ENCODE measurements around the gene GNAZ.

Gene GNAZ

DNA sequence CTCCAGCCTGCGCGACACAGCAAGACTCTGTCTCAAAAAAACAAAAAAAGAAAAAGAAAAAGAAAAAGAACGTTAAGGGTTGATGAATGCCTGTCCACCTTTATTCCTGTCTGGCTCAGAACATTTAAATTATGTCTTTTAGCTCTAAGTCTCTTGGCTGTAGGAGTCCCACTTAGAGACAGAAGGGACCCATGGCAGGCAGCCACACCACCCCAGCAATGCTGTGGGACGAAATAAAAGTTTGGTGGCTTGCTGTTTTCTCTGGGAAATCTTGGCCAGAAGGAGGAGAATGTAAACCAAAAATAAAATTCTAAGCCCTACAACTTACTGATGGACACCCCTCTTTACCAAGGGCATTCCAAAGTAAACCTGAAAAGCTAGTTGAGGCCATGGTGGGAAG lies 38.9 kb upstream of the GNAZ start:
- DNase-seq (ENCODE audit: low read depth, low spot score): no peak
- ChIA-PET POLR2A (no interaction called here), CTCF (no interaction called here)
- no peak for TF ChIP-seq CTCF (IDR thresholded peaks at IDR 0.05; ENCODE audit: insufficient read depth, low read length, missing control alignments)
- H3K4me3 ChIP-seq (ENCODE audit: low read depth, low read length): no peak overlapping the region

DNA sequence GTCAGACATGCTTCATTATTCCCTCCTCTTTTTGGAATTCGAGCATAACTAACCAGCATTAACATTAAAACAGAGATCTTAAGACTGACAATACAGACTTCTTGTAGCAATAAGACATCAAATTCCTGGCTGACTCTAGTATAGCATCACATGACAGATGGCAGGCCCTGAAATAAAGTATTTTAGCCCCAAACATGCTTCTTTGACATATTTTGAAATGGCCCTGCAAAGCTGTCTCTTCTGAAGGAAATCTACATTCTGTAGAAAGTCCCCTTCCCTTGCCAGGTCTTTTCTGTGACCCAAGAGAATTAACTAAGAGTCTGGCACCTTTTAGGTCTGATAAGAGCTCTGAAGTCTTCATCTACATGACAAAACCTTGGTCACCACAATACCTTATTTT lies 38.5 kb upstream of the GNAZ start:
- no peak overlapping the region for H3K4me3 ChIP-seq (ENCODE audit: low read depth, low read length)
- CTCF ChIA-PET: no interaction called here
- no peak for DNase-seq (ENCODE audit: low read depth, low spot score)
- POLR2A ChIA-PET: no interaction called here
- TF ChIP-seq CTCF (IDR thresholded peaks at IDR 0.05; ENCODE audit: insufficient read depth, low read length, missing control alignments): no peak

DNA sequence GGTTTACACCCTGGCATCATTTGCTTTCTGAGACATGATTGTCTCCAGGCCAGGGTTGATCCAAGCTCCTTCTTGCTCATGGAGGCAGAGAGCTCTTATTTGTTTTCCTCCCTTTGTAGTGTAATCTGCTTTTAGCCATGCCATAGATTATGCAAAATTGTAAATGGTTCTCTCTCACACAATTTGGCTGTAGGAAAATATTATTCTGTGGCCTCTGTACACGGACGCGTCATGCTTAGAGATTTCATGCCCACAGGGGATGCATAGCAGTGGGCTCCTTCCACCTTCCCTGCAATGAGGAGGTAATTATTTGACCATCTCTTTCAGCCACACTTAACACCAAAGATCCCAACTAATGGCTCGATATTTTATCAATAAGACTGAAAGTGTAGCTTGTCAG lies 37.7 kb upstream of the GNAZ start:
- DNase-seq (ENCODE audit: low read depth, low spot score): no peak
- no peak overlapping the region for H3K4me3 ChIP-seq (ENCODE audit: low read depth, low read length)
- CTCF ChIA-PET: no interaction called here
- TF ChIP-seq CTCF (IDR thresholded peaks at IDR 0.05; ENCODE audit: insufficient read depth, low read length, missing control alignments): no peak
- POLR2A ChIA-PET: no interaction called here

- no peak for DNase-seq (ENCODE audit: low read depth, low spot score)
- POLR2A ChIA-PET: no interaction called here
- CTCF ChIA-PET: no interaction called here
- H3K4me3 ChIP-seq (ENCODE audit: low read depth, low read length): no peak overlapping the region
- TF ChIP-seq CTCF (IDR thresholded peaks at IDR 0.05; ENCODE audit: insufficient read depth, low read length, missing control alignments): no peak
Observed at GRCh38 chr22:23033116-23033905, 37.0 kb upstream of the GNAZ start.

GRCh38 chr22:23034621-23035556 lies 35.4 kb upstream of the GNAZ start:
- no peak for TF ChIP-seq CTCF (IDR thresholded peaks at IDR 0.05; ENCODE audit: insufficient read depth, low read length, missing control alignments)
- DNase-seq (ENCODE audit: low read depth, low spot score): no peak
- no peak overlapping the region for H3K4me3 ChIP-seq (ENCODE audit: low read depth, low read length)
- POLR2A ChIA-PET: no interaction called here
- CTCF ChIA-PET: no interaction called here

DNA sequence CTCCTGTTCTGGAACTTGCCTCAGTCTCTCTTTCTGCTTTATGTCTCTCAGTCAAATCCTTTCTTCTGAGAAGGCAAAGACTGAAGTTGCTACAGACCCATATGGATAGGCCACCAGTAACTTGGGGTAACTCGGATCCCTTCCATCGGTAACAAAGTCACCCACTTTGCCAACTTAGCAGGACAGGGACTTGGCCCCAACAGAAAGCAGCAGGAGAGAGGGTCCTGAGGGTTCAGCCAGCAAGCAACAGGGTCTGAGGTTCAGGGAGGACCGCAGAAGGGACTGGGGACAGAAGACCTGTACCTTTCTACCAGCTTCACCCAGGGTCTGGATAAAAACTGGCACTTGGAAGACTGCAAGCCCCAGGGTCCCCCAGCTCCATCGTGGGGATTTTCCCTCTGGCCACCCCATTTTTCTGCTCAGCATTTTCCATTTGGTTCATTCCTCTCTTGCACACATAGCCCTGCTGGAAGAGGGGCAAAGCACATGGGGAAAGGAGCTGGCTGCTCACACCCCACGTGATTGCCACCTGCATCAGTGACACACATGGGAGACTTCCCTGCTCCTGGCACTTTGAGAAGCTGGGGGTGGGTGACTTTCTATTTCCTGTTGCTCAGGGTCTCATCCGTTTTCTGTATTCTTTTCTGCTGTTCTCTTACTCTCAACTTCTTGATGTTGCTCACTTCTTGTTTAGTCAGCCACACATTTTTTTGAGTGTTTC lies 34.6 kb upstream of the GNAZ start:
- ChIA-PET CTCF (interaction anchor here (1.3 kb wide), 1 partner anchor 27 kb away, joined by 3 read pairs; no protein-coding TSS in a partner anchor), POLR2A (no interaction called here)
- H3K4me3 ChIP-seq (ENCODE audit: low read depth, low read length): no peak overlapping the region
- TF ChIP-seq CTCF (IDR thresholded peaks at IDR 0.05; ENCODE audit: insufficient read depth, low read length, missing control alignments): no peak
- DNase-seq (ENCODE audit: low read depth, low spot score): no peak

All from AG04449 (cell line).